Measurements from ENCODE around the gene CELF2. TPM values are rescaled to one million over a fixed set of nuclear protein-coding genes. Genes with fewer than 3 reads are reported as not detected.

CELF2 gene
- total RNA-seq, 1 donor from 2014 or later = 31.6 TPM

GRCh38 chr10:11351801-11352200 lies 334.1 kb downstream of the CELF2 start:
- H3K27ac ChIP-seq = no peak overlapping the region
- Mint-ChIP-seq H3K27ac (no peak overlapping the region), H3K9me3 (peaks cover 34% of the 10 kb centered on the region), H3K4me1 (peaks cover 12% of the 10 kb centered on the region), H3K4me3 (no peak overlapping the region), H3K36me3 (no peaks in the 10 kb centered on the region), H3K27me3 (ENCODE audit: insufficient read depth, low read depth) (no peaks in the 10 kb centered on the region)
- H3K4me1 ChIP-seq = peaks cover 6% of the 10 kb centered on the region
- H2AFZ ChIP-seq (replicated peaks) = no peak overlapping the region
- no peak overlapping the region for H3K4me3 ChIP-seq
- no peaks in the 10 kb centered on the region for H4K20me1 ChIP-seq (ENCODE audit: low read depth)
- H3K4me2 ChIP-seq = no peak overlapping the region
- no peak for DNase-seq (ENCODE audit: low spot score)
- no peaks in the 10 kb centered on the region for H3K79me2 ChIP-seq (ENCODE audit: low read depth)
- H3K9ac ChIP-seq = no peak overlapping the region
- no peaks in the 10 kb centered on the region for H3K27me3 ChIP-seq
- no peaks in the 10 kb centered on the region for H3K36me3 ChIP-seq
- TF ChIP-seq EZH2 (IDR thresholded peaks at IDR 0.05) = no peak
- TF ChIP-seq EZH2phosphoT487 (IDR thresholded peaks at IDR 0.05) = no peak
- TF ChIP-seq CTCF (IDR thresholded peaks at IDR 0.05) = no peak
- H3F3A ChIP-seq (ENCODE audit: low read depth) = no peaks in the 10 kb centered on the region
- peaks cover 9% of the 10 kb centered on the region for H3K9me3 ChIP-seq (ENCODE audit: low read depth)

GRCh38 chr10:11353006-11353896 lies 335.6 kb downstream of the CELF2 start:
- peaks cover 12% of the 10 kb centered on the region for H3K4me1 Mint-ChIP-seq

GRCh38 chr10:11354823-11355222 lies 337.2 kb downstream of the CELF2 start:
- TF ChIP-seq EZH2 (IDR thresholded peaks at IDR 0.05) = no peak
- no peak for TF ChIP-seq CTCF (IDR thresholded peaks at IDR 0.05)
- no peak for TF ChIP-seq EZH2phosphoT487 (IDR thresholded peaks at IDR 0.05)
- Mint-ChIP-seq H3K9me3 (peaks cover 30% of the 10 kb centered on the region), H3K27ac (no peak overlapping the region), H3K36me3 (no peaks in the 10 kb centered on the region), H3K4me1 (peaks cover 12% of the 10 kb centered on the region), H3K27me3 (ENCODE audit: insufficient read depth, low read depth) (no peaks in the 10 kb centered on the region), H3K4me3 (no peak overlapping the region)
- H4K20me1 ChIP-seq (ENCODE audit: low read depth) = no peaks in the 10 kb centered on the region
- H3K4me1 ChIP-seq = peaks cover 6% of the 10 kb centered on the region
- no peaks in the 10 kb centered on the region for H3F3A ChIP-seq (ENCODE audit: low read depth)
- H3K4me3 ChIP-seq = no peak overlapping the region
- DNase-seq (ENCODE audit: low spot score) = no peak
- H3K79me2 ChIP-seq (ENCODE audit: low read depth) = no peaks in the 10 kb centered on the region
- no peaks in the 10 kb centered on the region for H3K27me3 ChIP-seq
- H2AFZ ChIP-seq (replicated peaks) = no peak overlapping the region
- H3K36me3 ChIP-seq = no peaks in the 10 kb centered on the region
- H3K27ac ChIP-seq = no peak overlapping the region
- H3K4me2 ChIP-seq = no peak overlapping the region
- no peaks in the 10 kb centered on the region for H3K9me3 ChIP-seq (ENCODE audit: low read depth)
- no peak overlapping the region for H3K9ac ChIP-seq

More at GRCh38 chr10:11353006-11353896, 335.6 kb downstream of the CELF2 start:
- Histone ChIP-seq H4K20me1 (ENCODE audit: low read depth) (no peaks in the 10 kb centered on the region), H2AFZ (replicated peaks) (no peak overlapping the region), H3K27me3 (no peaks in the 10 kb centered on the region), H3K9ac (no peak overlapping the region), H3K79me2 (ENCODE audit: low read depth) (no peaks in the 10 kb centered on the region), H3K9me3 (ENCODE audit: low read depth) (no peaks in the 10 kb centered on the region), H3K4me1 (peaks cover 6% of the 10 kb centered on the region), H3K4me3 (no peak overlapping the region), H3K36me3 (no peaks in the 10 kb centered on the region), H3K4me2 (no peak overlapping the region), H3K27ac (no peak overlapping the region), H3F3A (ENCODE audit: low read depth) (no peaks in the 10 kb centered on the region)
- Mint-ChIP-seq H3K27ac (no peak overlapping the region), H3K27me3 (ENCODE audit: insufficient read depth, low read depth) (no peaks in the 10 kb centered on the region), H3K4me3 (no peak overlapping the region), H3K9me3 (peaks cover 27% of the 10 kb centered on the region), H3K36me3 (no peaks in the 10 kb centered on the region)
- no peak for DNase-seq (ENCODE audit: low spot score)
- no peak for TF ChIP-seq EZH2 (IDR thresholded peaks at IDR 0.05)
- no peak for TF ChIP-seq CTCF (IDR thresholded peaks at IDR 0.05)
- TF ChIP-seq EZH2phosphoT487 (IDR thresholded peaks at IDR 0.05) = no peak
